ENCODE results near the gene CFAP61.
A peak's percentile ranks its signal among the peaks of the same experiment; 100 is the strongest.

The CFAP61 gene

DNA sequence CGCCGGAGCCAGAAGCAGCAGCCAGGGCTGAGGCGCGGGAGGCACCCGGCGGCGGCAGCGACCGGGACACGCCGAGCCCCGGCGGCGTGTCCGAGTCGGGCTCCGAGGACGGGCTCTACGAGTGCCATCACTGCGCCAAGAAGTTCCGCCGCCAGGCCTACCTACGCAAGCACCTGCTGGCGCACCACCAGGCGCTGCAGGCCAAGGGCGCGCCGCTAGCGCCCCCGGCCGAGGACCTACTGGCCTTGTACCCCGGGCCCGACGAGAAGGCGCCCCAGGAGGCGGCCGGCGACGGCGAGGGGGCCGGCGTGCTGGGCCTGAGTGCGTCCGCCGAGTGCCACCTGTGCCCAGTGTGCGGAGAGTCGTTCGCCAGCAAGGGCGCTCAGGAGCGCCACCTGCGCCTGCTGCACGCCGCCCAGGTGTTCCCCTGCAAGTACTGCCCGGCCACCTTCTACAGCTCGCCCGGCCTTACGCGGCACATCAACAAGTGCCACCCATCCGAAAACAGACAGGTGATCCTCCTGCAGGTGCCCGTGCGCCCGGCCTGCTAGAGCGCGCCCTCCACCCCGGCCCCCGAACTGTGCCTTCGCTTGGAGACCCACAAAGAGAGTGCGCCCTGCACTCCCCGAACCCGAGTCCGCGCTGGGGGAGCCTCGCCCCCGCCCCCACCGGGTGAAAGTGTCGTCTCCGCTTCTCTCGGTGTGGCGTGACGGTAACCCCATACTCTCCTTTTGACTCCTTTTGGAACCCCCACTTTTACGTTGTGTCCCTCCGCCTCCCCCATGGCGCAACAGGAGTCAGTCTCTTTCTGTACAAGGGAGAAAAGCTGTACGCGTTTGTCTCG is 317.1 kb downstream of the CFAP61 start:
- peak; percentile 59 for DNase-seq

DNA sequence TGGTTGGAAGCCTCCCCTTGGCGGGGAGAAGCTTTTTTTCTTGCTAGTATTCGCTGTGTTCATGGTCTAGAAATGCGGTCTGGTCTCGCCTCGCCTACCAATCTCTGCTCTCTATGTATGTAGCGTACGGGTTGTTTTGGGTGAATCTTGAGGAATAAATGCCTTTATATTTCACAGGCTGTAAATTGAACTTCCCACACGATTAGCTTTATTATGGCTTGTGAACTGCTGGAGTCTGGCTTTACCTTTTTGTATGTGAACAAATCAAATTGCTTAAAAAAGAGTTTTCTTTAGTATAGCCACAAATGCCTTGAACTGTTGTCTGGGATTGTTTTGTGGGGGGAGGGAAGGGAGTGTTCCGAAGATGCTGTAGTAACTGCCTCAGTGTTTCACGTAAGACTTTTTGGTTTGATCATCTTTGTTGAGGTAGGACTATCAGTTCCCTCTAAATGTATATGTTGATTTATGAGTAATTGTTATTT is 317.8 kb downstream of the CFAP61 start:
- DNase-seq: no peak

DNA sequence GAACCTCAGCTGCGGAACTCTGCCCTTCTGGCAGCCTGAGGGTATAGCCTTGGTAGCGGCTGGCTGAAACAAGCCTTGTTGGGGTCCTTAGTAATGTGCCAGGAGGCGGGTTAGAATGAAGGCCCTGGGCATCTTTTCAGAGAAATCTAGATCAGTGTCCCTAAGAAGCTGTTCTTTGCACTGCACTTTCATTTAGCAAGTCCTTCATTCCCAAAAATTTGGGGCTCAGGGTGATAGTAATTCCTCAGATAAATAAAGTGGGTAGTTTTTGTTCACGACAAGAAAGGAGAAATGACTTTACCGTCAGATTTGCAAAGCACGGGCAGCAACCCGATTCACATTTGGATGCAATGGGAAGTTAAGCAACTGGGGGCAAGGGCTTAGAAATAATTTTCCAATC is 318.8 kb downstream of the CFAP61 start:
- DNase-seq: peak; percentile 8

DNA sequence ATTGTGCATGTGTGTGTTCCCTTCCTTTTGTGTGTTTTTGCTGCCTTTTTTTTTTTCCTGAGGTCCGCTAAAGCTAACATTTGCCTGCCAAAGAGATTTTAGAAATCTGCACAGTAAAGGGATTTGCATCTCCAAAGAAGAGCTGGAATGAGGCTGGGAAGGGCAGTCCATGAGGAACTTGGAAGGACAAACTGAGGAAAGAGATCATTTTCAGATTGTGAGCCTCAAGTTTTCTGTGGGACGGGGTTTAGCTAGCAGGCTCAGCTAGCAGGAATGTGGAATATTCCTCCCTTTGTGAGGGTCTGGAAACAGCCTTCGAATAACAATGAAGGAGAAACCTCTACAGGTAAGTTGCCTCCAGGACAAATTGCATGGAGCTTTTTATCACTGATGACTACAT is 319.3 kb downstream of the CFAP61 start:
- no peak for DNase-seq

DNA sequence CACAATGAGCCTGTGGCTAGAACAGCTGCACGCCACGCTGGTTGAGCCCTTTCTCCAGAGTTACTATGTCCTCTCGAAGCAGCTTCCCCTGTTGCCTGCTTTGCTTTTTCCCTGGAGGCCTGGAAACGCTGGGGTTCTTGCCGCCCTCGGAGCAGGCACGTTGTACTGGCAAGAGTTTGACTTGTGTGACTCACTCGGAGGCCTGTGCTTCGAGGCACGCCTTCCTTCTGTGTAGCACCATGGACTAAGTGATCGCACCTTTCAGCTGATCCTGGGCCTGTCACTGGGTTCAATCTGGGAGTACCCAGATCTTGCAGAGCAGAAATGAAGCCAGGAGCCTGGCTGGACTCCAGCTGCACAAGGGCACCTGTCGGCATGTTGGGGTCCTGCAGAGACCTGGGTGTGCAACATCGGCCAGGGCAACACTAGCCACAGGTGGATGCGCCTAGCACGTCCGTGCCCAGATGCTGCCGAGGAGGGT is 320.8 kb downstream of the CFAP61 start:
- peak; percentile 36 for DNase-seq

DNA sequence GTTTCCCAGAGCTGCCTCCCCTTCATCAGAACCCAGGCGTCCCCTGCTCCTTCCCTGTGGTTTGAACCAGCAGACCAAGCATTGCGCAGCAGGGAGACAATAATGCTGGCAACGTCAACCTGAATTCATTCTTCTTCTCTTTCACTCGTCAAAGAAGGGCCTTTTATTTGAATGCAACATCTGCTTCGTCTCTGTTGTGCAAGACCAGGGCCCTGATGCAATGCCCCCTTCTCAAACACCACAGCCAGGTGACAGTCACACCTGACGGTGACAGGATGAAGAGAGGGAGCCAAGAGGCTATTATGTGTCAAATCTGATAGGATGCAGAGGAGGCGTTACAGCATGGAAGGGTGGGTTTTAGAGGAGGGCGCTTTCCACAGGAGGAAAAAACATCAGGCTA is 323.5 kb downstream of the CFAP61 start:
- peak; percentile 45 for DNase-seq

DNA sequence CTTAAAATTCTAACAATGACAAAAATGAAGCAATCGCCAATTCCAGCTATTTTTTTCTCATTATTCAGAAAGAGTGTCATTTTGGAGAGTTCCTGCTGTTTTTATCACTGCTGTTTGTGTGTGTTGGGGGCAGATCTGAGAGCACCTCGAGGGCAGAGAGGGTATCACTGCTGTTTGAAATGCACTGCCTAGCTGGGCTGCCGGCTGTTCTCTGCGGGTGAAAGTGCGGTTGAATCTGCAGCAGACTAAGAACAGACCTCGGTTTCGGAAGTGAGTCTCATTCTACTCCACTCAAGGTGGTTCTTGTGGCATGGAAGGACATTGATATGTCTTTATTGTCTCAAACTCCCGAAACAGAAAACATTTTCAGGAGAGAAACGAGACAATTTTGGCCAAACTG is 333.9 kb downstream of the CFAP61 start:
- DNase-seq: no peak

DNA sequence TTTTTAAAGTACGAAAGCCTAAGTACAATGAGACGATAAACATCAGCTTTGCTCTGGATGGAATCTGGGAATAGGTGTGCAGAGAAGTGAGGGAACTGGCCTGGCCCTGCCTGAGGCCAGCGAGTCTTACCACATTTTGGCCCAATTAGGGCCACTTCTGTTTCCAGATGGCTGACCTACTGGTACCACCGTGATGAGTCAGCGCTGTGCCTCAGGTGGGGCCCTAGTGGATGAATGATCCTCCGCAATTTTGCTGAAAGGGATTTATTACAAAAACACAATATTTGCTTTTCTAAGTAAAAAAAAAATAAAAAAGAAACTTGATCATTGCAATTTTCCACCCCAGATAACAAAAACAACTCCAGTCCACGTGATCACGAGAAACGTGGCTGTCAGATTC is 338.1 kb downstream of the CFAP61 start:
- DNase-seq: no peak

DNA sequence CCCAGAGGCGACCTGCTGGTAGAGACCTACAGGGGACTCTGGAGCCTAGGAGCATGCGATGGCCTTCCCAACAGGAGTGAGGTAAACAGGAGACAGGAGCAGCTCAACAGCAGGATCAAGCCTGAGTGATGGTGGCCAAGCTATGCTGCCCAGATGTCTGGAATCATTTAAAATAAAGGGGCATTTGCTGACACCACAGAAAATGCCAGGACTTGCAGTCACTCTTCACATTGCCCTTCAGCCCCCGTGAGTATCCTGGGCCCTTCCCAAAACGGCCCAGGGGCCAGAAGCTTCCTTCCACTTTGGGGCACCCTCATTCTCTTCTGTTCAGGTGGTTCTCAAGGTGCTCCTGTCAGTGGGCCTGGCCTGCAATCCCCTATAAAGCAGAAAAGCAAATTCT is 338.8 kb downstream of the CFAP61 start:
- DNase-seq: no peak

DNA sequence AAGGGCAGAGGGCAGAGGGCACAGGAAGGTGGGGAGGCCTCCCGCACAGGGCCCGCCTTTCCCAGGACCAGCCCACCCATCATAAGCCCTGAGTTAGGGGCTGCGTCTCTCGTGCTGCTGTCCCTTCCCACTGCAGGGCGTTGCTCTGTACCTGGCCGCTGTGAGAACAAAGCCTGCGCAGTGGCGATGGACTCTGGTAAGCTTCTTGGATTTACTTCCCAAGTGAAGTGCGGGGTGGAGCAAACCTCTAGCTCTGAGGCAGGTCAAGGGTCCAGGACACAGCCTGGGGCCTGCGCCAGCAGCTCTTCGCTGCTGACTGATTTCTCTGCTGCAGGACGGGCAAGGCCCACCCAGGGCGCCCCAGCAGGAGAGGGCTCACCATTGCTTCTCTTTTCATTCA is 339.4 kb downstream of the CFAP61 start:
- no peak for DNase-seq

DNA sequence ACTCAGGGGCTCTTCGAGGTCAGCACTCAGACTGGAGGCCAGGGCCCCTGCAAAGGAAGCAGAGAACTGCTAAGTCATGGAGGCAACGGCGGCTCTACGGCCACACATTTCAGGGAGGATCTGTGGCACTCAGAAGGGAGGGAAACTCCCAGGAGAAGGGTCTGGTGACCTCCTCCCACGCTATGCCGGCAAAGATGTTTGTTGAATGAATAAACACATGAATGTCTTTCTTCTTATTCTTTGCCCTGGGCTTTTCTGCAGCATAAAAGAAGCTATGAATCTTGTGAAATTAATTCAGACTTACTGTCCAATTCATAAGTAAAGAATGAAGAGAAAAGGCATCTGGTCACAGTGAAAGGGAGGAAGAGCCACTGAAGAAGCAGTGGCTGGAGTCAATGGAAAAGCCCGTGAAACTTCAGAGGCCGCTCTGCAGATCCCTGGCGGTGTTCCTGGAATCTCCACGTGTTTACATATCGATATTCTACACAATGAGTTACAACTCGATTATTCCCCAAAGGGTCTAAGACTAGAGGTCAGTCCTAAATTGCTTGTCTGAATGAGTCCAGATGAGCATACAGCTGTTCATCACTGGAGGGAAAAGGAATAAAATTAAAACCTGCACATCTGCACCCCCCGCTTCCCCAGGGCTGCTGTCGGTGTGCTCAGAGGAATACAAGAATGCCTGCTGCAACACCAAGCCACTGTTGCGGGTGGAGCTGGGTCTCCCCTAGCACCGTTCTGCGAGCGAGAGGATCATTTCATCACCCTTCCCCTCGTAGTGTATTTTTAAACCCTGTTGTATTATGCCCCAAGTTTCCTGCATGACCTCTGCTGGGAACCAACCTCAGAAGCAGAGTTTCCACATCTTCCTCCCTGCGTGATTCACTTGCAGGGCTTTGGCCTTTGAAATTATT is 341.1 kb downstream of the CFAP61 start:
- no peak for DNase-seq

DNA sequence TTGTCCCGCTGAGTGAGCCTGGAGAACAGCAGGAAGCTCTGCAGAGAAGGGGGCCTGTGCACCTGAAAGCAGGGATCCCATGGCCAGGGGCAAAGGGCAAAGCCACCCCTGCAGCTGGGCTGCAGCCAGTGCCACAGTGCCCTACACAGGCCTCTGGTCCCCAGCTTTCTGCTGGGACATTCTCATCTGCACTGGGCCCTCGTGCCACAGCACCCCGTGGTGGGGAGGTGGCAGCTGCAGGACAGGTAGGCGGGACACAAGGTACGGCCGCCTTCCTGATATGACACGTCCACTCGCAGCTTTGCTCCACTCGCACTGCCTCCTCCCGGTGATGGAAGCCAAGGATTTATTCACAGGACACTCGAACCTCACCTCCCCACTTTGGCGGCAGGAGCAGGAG is 342.8 kb downstream of the CFAP61 start:
- DNase-seq: no peak

DNA sequence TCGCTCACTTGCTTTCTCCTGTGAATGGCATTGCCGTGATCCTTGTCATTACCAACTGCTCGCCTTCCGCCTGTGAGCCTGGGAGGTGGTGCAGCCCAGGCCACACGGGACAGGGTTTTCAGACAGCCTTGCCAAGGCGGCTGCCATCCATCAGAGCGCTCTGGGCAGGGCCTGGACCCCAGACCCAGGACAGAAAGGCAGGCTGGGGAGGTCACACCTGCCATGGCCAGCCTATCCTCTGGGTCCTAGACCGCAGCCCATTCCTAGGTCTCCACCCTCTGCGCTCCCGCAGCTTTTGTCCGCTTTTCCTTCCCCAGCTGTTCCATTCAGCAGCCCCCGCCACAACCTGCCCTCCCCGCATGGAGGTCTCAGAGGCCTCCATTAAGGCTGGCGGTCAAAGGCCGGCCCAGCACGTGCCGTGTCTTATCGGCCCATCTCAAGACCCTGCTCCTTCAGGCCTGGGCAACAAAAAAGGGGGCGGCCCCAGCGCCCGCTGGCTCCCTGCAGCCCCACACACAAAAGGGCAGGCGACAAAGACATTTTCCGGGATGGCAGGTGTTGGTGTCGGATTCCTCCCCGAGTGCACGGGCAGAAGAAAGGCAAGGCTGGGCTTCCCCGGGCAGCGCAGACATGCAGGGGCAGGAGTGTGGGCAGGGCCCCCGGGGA is 343.7 kb downstream of the CFAP61 start:
- peak; percentile 74 for DNase-seq

DNA sequence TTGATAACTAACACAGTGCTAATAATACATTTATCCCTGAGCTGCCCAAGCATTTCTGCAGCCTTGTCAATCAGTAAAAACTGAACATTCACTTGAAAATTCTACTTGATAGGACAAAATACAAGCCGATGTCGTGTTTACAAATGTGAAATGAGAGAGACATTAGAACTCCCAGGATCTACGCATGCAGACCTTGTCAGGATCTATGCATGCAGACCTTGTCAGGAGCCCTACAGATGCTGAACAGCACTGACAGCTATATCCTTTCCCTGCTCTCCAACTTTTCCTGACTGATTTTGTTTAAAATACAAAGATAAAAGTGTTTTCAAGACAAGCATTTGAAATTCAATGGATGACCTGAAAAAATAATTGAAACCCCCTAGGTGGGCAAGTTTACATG is 344.5 kb downstream of the CFAP61 start:
- DNase-seq: no peak

DNA sequence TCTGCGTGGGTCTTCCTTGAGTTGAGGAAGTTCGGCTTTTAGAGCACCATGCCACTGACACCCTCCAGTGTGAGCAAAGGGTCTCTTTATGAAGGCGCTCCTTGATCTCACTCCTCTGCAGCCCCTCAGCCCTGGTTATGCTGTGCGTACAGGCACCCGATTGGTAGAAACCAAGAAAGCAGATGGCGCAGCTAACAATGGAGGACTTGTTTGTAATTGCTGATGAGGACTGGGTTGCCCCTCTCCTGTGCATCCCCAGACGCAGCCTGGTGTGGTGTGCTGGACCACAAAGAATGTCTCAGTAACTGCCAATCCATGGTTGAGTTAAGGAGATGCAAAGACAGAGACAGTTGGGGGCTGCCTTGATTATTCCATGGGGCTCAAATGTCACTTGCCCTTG is 345.8 kb downstream of the CFAP61 start:
- DNase-seq: no peak

DNA sequence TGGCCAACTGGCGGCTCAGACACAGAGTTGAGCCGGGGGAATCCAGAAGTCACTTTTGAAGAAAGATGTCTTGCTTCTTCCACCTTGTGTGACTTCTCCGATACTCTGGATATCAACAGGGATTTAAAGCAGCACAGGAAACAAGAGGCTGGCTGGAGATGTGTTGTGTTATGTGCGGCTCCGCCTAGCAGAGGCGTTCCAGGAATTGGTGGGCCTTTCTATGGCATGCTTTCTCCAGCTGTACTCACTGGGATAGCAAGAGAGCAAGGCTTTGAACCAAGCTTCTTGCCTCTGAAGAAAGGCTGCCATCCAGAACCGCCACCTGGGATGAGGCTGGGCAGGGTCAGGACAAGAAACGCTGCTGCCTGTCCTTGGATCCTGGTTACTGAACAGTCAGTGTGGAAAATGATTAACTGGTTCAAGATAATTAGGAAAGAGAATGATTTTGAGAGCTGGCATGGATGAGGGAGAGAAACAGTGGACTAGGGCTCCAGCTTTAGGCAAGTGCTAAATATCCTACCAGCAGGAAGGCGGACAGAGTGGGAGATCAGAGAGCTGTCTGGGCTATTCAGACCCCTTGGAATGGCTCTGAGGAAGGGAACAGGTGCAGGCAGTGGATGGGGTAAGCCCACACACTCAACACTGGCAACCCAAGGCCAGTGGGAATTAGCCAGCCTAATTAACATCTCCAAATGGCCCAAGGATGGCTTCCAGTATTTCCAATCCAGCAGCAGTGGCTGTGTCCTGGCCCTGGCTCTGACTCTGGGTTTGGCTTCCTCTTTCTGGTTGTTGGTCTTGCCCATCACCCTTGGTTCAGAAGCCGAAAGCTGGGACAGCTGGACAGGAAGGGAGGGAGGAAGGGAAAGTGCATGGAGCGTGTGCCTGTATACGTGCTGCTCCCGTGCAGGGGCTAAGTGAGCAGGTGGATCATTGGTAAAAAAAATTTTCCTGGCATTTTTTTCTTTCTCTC is 347.5 kb downstream of the CFAP61 start:
- DNase-seq: no peak

DNA sequence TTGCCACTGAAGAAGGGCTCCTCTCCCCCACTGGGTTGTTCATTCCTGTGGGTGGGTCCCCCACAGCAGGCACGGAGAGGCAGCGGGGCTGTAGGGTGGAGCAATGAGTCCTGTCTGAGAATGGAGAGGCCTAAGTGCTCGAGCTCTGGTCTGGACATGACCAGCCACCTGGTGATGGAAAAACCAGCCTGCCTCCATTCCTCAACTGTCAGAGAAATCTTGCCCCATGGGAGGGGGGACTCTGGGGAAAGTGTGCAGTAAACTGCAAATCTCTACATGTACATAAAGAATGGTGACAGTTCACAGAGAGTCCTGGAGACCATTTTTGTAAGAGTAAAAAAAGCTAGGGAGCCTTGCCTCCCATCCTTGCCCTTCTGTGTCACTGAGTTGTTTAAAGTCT is 349.7 kb downstream of the CFAP61 start:
- no peak for DNase-seq

DNA sequence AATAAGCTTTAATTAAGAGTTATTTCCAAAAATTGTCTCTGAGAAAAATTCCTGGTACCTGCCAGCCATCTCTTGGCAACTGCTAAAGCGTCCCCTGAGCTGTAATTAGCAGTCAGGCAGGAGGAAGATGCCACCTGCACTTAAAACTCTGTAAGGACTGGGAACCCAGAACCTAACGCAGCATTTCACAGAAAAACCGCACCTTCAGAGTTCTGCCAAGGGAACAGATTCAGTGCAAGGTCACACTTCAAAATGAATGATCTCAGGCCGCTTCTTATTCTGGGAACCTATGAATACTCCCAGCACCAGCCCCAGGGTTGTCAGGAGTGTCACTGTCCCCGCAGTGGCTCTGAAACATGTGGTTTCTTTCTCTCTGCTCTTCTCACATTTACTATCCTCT is 352.3 kb downstream of the CFAP61 start:
- no peak for DNase-seq

DNA sequence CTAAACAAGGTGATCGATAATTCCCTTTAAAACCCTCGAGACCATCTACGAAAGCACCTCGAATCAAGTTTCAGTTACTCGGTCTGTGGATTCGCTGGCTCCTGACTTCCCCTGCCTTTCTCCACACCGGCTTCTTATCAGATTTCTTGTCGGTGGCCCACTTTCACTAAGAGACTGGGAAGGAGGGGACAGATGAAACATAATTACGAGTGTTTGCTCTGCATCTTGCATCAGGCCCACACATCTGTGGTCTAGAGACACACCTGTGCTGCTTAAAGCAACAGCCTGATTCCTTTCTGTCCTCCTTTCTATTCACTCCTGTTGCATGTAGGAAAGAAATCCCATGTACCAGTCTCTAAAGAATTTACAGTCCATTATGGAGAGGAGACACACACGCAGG is 353.3 kb downstream of the CFAP61 start:
- DNase-seq: no peak

DNA sequence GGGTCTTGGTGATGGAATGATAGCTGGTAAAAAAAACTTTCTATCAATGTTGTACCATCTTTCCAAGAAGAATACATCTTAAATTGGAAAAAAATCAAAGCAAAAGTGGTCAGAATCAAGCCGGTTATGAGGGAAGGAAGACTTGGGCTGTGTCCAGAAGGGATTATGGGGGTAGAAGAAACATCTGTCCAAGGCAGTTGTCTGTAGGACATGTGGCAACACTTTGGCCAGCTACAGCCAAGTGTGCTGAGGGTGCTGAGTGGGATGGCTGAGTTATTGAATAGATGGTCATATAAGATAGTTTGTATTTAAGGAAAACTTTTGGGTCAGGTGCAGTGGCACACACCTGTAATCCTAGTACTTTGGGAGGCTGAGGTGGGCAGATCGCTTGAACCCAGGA is 354.0 kb downstream of the CFAP61 start:
- DNase-seq: no peak

DNA sequence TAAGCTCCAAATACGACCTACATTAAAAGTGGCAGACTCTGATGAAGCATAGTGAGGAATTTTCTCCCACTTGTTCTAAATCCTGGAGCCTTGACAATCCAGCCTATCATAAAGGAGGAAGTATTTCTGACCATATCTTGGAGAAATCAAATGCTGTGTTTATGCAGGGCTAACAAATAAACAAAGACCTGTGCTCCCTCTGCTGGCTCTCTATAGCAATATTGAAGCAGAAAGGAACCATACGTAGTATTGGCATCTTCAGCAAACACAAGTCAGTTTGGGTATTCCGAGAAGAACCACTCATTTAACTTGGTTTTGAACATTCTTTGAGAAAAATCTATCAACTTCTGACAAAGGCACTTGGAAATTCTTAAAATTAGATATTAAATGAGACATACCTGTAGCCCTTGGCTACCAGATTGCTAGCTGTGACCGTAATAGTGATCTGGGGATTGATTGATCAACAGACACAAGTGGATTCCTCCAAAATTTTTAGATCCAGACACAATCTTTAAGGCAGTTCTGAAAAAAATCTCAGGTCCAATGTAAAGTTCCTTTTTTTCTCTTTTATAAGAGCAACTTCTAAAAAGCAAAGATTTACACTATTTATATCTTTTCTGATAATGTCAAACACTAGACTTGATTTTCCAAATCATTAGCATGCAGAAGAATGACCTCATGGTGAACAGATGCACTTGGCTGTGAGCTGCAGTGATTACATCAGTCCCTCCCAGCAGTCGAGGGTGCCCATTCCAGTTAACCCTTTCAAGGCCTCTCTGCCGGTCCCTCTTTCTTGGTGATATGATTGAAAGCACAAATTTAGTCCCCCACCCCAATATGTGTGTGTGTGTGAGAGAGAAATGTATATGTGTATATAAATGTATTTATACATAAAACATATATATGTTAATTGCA is 355.8 kb downstream of the CFAP61 start:
- DNase-seq: peak; percentile 19

Data from NCI-H1436 (cell line).